GM12878 (cell line): ENCODE results near the gene MOAP1. TPM values are rescaled to one million over a fixed set of nuclear protein-coding genes. Genes with fewer than 3 reads are reported as not detected.

Experiments
- ATAC-seq: fragments of 200-7000 bp; cut with Tn5 transposase; 3 replicates; pipeline ENCODE4 v1.9.1; 2020; ENCODE audit warnings: mild to moderate bottlenecking, moderate library complexity
- BruUV-seq: library from RNA; stranded (reverse); fragments of 400-500 nt; replicated peaks from 2 replicates; lab custom pipeline; 2021; lab: Mats Ljungman, UMichigan
- CTCF ChIA-PET: fragments of 300-600 bp; sonication (Branson Sonifier 250); formaldehyde crosslinking; extraction: SDS; loops from one replicate; lab custom pipeline; 2021; ENCODE audit warnings: inconsistent platforms; lab: Yijun Ruan, JAX
- POLR2A ChIA-PET: fragments of 350-600 bp; formaldehyde crosslinking; extraction: SDS; loops from one replicate; lab custom pipeline; 2021; ENCODE audit warnings: inconsistent platforms; lab: Charles Lee
- RAD21 ChIA-PET: fragments of 300-600 bp; sonication (Branson Sonifier 250); formaldehyde crosslinking; loops from one replicate; lab custom pipeline; 2023; ENCODE audit warnings: antibody characterized with exemption; ENCODE audit not compliant: unreplicated experiment; lab: Charles Lee
- SMC1A ChIA-PET: fragments of 300-600 bp; sonication (Branson Sonifier 250); formaldehyde crosslinking; loops from one replicate; lab custom pipeline; 2023; ENCODE audit not compliant: unreplicated experiment, uncharacterized antibody; lab: Charles Lee
- DNase-seq: peaks from one replicate; pipeline ENCODE4 v3.0.0-alpha.2; 2011; ENCODE audit warnings: low read depth, low spot score
- FAIRE-seq: peaks from 3 replicates; lab custom pipeline; 2011; peaks lifted over from hg19 to GRCh38; lab: Jason Lieb, UNC
- H2AFZ ChIP-seq: 2 replicates; pipeline ENCODE4 v1.6.0; 2011; ENCODE audit warnings: low read depth, low read length, control low read depth; ENCODE audit not compliant: control insufficient read depth
- H3K27ac ChIP-seq: 2 replicates; pipeline ENCODE4 v1.5.1; 2011; ENCODE audit warnings: control low read depth; ENCODE audit not compliant: control insufficient read depth, insufficient read depth
- H3K27me3 ChIP-seq, 2 experiments: replicated peaks in 1 of 2; 2 replicates each; pipeline versions ENCODE4 v1.6.0 to v1.6.1; 2011; ENCODE audit warnings: low read length in 1 of 2; ENCODE audit not compliant: control insufficient read depth in 2 of 2, insufficient read depth in 2 of 2
- H3K36me3 ChIP-seq, 2 experiments: 2 replicates each; pipeline ENCODE4 v1.5.1; 2011; ENCODE audit warnings: low read length in 1 of 2; ENCODE audit not compliant: control insufficient read depth in 2 of 2, insufficient read depth in 2 of 2
- H3K4me1 ChIP-seq: 2 replicates; pipeline ENCODE4 v1.6.1; 2011; ENCODE audit warnings: mild to moderate bottlenecking, low read length, moderate library complexity, mixed read lengths; ENCODE audit not compliant: control insufficient read depth, insufficient read depth
- H3K4me2 ChIP-seq: 2 replicates; pipeline ENCODE4 v1.6.0; 2011; ENCODE audit warnings: control low read depth; ENCODE audit not compliant: control insufficient read depth, insufficient read depth
- H3K4me3 ChIP-seq: fragments of 200-600 bp; sonication (generic); 2 replicates; pipeline ENCODE4 v1.5.1; 2016
- H3K79me2 ChIP-seq: 2 replicates; pipeline ENCODE4 v1.6.0; 2011; ENCODE audit warnings: low read length; ENCODE audit not compliant: control insufficient read depth, insufficient read depth
- H3K9ac ChIP-seq: 2 replicates; pipeline ENCODE4 v1.8.0; 2011; ENCODE audit warnings: low read length, control low read depth, mixed read lengths; ENCODE audit not compliant: control insufficient read depth, insufficient read depth
- H3K9me3 ChIP-seq: replicated peaks from 3 replicates; pipeline ENCODE4 v1.5.1; 2011; ENCODE audit warnings: mild to moderate bottlenecking, low read length; ENCODE audit not compliant: control insufficient read depth, insufficient read depth
- H4K20me1 ChIP-seq: 2 replicates; pipeline ENCODE4 v1.6.0; 2011; ENCODE audit not compliant: control insufficient read depth, insufficient read depth
- BCL11A ChIP-seq: IDR thresholded peaks from 2 replicates; pipeline ENCODE4 v1.6.1; 2011; ENCODE audit warnings: low read depth, low read length
- BRCA1 ChIP-seq: IDR thresholded peaks from 2 replicates; pipeline ENCODE4 v1.6.1; 2011; ENCODE audit warnings: low read depth, low read length, improper control_type of control experiment
- CBFB ChIP-seq: IDR thresholded peaks from 2 replicates; pipeline ENCODE4 v1.6.1; 2016; ENCODE audit warnings: antibody characterized with exemption, low read depth
- CHD1 ChIP-seq: IDR thresholded peaks from 2 replicates; pipeline ENCODE4 v1.6.1; 2012; ENCODE audit warnings: low read depth, low read length, improper control_type of control experiment
- CREB1 ChIP-seq: IDR thresholded peaks from 2 replicates; pipeline ENCODE4 v1.6.1; 2012; ENCODE audit warnings: low read depth, mild to moderate bottlenecking, inconsistent platforms
- FOXK2 ChIP-seq: fragments of 450-650 bp; IDR thresholded peaks from 2 replicates; pipeline ENCODE4 v1.6.1; 2017; ENCODE audit warnings: mild to moderate bottlenecking, moderate library complexity
- FOXM1 ChIP-seq: IDR thresholded peaks from 2 replicates; pipeline ENCODE4 v1.6.1; 2012; ENCODE audit warnings: low read depth, mild to moderate bottlenecking, inconsistent platforms, low read length, moderate library complexity
- MTA2 ChIP-seq: fragments of 450-650 bp; IDR thresholded peaks from 2 replicates; pipeline ENCODE4 v1.6.1; 2016; ENCODE audit warnings: low read depth, mild to moderate bottlenecking, moderate library complexity
- NBN ChIP-seq: fragments of 450-650 bp; IDR thresholded peaks from 2 replicates; pipeline ENCODE4 v1.6.1; 2016
- NFYA ChIP-seq: IDR thresholded peaks from 2 replicates; pipeline ENCODE4 v1.6.1; 2011; ENCODE audit warnings: low read depth, mild to moderate bottlenecking, low read length, improper control_type of control experiment, borderline replicate concordance
- SKIL ChIP-seq: fragments of 450-650 bp; IDR thresholded peaks from 2 replicates; pipeline ENCODE4 v1.6.1; 2017; ENCODE audit warnings: mild to moderate bottlenecking, low read depth, inconsistent platforms; ENCODE audit not compliant: poor library complexity, severe bottlenecking
- STAT1 ChIP-seq: fragments of 450-650 bp; conservative IDR thresholded peaks from 2 replicates; pipeline ENCODE4 v1.6.1; 2014; ENCODE audit warnings: antibody characterized with exemption, mild to moderate bottlenecking
- USF2 ChIP-seq: IDR thresholded peaks from 2 replicates; pipeline ENCODE4 v1.6.1; 2011; ENCODE audit warnings: low read depth, low read length, improper control_type of control experiment, borderline replicate concordance
- ZNF274 ChIP-seq: IDR thresholded peaks from one replicate; pipeline ENCODE4 v1.8.0; 2011; ENCODE audit not compliant: insufficient read length, insufficient read depth
- WGBS: methylation state at CpG from one replicate; pipeline ENCODE4 v1.1.6; 2016; ENCODE audit warnings: low lambda C conversion rate; ENCODE audit not compliant: insufficient replicate concordance, insufficient coverage; ENCODE audit errors: missing lambda C conversion rate; 5-methylcytosine and 5-hydroxymethylcytosine counted together
- in situ Hi-C: fragments of 300-500 bp; cut with MboI; formaldehyde crosslinking; loops from 9 replicates; pipeline ENCODE4 v1.14.3; 2018; ENCODE audit warnings: mixed read lengths
- intact Hi-C: fragments of 100-400 bp; cut with micrococcal nuclease; formaldehyde crosslinking; loops from one replicate; pipeline ENCODE4 v1.14.2; 2022; ENCODE audit not compliant: unreplicated experiment
- polyA plus RNA-seq, 11 experiments: library from polyadenylated mRNA; depleted of rRNA in 4 of 11; unstranded in 6 of 11; stranded (reverse) in 5 of 11; fragments of >200 nt; fragmentation: Nextera tagmentation in 4 of 11; fragmentation: Illumina TruSeq in 1 of 11; extraction: Ambion mirVana in 4 of 11; extraction: Trizol in 1 of 11; gene quantifications; 1 replicate in 1 of 11; 2 replicates in 10 of 11; pipeline versions ENCODE4 v1.2.1 to v1.2.3, GENCODE V29; 2011 to 2016; ENCODE audit warnings: inconsistent platforms in 2 of 11, missing spikeins in 2 of 11, low read depth in 1 of 11
- total RNA-seq, 4 experiments: library from RNA; depleted of rRNA in 3 of 4; stranded (reverse); fragments of >200 nt in 3 of 4; fragmentation: Illumina TruSeq in 1 of 4; extraction: Trizol in 1 of 4; gene quantifications; 2 replicates each; pipeline versions ENCODE4 v1.2.1 to v1.2.3, GENCODE V29; 2013 to 2021

The MOAP1 gene
- total and polyA plus RNA-seq, 10 of the 15 experiments (the other 5 are each of a cell fraction or from before 2014, with no cell fraction given) = 3.1 to 51.9 (median 11.4) TPM

- Histone ChIP-seq H3K36me3 (no peaks in the 10 kb centered on the region), H2AFZ (no peak overlapping the region), H3K4me3 (no peak overlapping the region), H3K4me2 (no peak overlapping the region), H3K9me3 (no peaks in the 10 kb centered on the region), H3K4me1 (no peaks in the 10 kb centered on the region), H3K79me2 (no peaks in the 10 kb centered on the region), H4K20me1 (no peaks in the 10 kb centered on the region), H3K9ac (no peak overlapping the region), H3K27me3 (no peaks in the 10 kb centered on the region), H3K27ac (no peak overlapping the region)
- ChIA-PET SMC1A (interaction anchor here (1.1 to 3.6 kb wide), 2 partner anchors 10 to 22 kb away, joined by 5 to 20 read pairs; no protein-coding TSS in a partner anchor), RAD21 (interaction anchor here (12.3 kb wide), 1 partner anchor 21 kb away, joined by 163 read pairs; the partner anchor contains the start of gene ITPK1), CTCF (interaction anchor here (0.7 to 12.8 kb wide), 4 partner anchors 21 to 502 kb away, joined by 3 to 287 read pairs (median 4); partner anchors contain the start of gene ITPK1), POLR2A (no interaction called here)
- DNase-seq = no peak
- BruUV-seq = no TSS peak
- ATAC-seq = no peak
- intact Hi-C loops (no loop called here), in situ Hi-C loops (loop anchor here (5.0 kb wide), 1 partner anchor 183 kb away; no protein-coding TSS in a partner anchor)
- 71% methylated on average over 5 of the region's 5 CpGs for WGBS
- no peak for FAIRE-seq
- no peak for TF ChIP-seq STAT1
- no peak for TF ChIP-seq CHD1
- no peak for TF ChIP-seq FOXK2
- no peak for TF ChIP-seq CREB1
- TF ChIP-seq NBN = no peak
- TF ChIP-seq MTA2 = no peak
- TF ChIP-seq FOXM1 = no peak
Observed at GRCh38 chr14:93135399-93135798, 49.3 kb downstream of the MOAP1 start.

- FAIRE-seq = no peak
- TF ChIP-seq BCL11A (no peak), CBFB (no peak), USF2 (no peak), SKIL (no peak), ZNF274 (no peak), BRCA1 (no peak), NFYA (no peak)
Observed at GRCh38 chr14:93133464-93133863, 51.2 kb downstream of the MOAP1 start.

More at GRCh38 chr14:93133464-93133863, 51.2 kb downstream of the MOAP1 start:
- no TSS peak for BruUV-seq
- no peak for DNase-seq
- Histone ChIP-seq H3K9ac (no peak overlapping the region), H3K79me2 (no peaks in the 10 kb centered on the region), H4K20me1 (no peaks in the 10 kb centered on the region), H3K27me3 (no peaks in the 10 kb centered on the region), H3K4me2 (no peak overlapping the region), H3K27ac (no peak overlapping the region), H3K36me3 (no peaks in the 10 kb centered on the region), H3K4me3 (no peak overlapping the region), H3K9me3 (no peaks in the 10 kb centered on the region), H2AFZ (no peak overlapping the region), H3K4me1 (no peaks in the 10 kb centered on the region)
- SMC1A ChIA-PET = interaction anchor here (1.6 to 4.2 kb wide), 7 partner anchors 15 to 181 kb away, joined by 5 to 103 read pairs (median 12); partner anchors contain the start of gene ITPK1
- POLR2A ChIA-PET = interaction anchor here (1.4 to 2.1 kb wide), 2 partner anchors 12 to 20 kb away, joined by 4 to 9 read pairs; no protein-coding TSS in a partner anchor
- in situ Hi-C loops (no loop called here), intact Hi-C loops (no loop called here)
- CTCF ChIA-PET = interaction anchor here (1.1 to 12.8 kb wide), 12 partner anchors 11 to 335 kb away, joined by 3 to 287 read pairs (median 8); partner anchors contain the start of gene ITPK1
- WGBS = 64% methylated on average over 8 of the region's 8 CpGs
- RAD21 ChIA-PET = interaction anchor here (1.2 to 12.3 kb wide), 4 partner anchors 12 to 181 kb away, joined by 3 to 163 read pairs (median 18); partner anchors contain the start of gene ITPK1
- ATAC-seq = no peak
